ENCODE results near the gene UMODL1. TPM values are rescaled to one million over a fixed set of nuclear protein-coding genes. Genes with fewer than 3 reads are reported as not detected.

Gene UMODL1
- polyA plus RNA-seq, 3 donors: not detected

- Histone ChIP-seq H3K4me1 (ENCODE audit: control insufficient read depth in 1 of 2, insufficient read depth in 2 of 2, low read length in 2 of 2) (peaks cover 41 to 46% of the 10 kb centered on the region in 2 donors), H3K27me3 (ENCODE audit: control insufficient read depth in 2 of 2, insufficient read depth in 2 of 2, low read length in 2 of 2) (no peaks in the 10 kb centered on the region), H3K27ac (ENCODE audit: low read depth in 1 of 2, low read length in 2 of 2) (peak overlapping the region in 1 of 2 donors; percentile 91), H3K36me3 (replicated peaks in 1 of 2; ENCODE audit: control insufficient read depth in 1 of 2, insufficient read depth in 2 of 2, low read length in 2 of 2) (no peaks in the 10 kb centered on the region), H4K20me1 (ENCODE audit: insufficient read depth, low read length) (no peaks in the 10 kb centered on the region), H3K9me3 (replicated peaks in 1 of 2; ENCODE audit: control insufficient read depth in 1 of 2, insufficient read depth in 1 of 2, low read length in 2 of 2) (peaks cover 0 to 6% of the 10 kb centered on the region in 2 donors), H2AFZ (ENCODE audit: insufficient read depth, low read depth, low read length, poor library complexity, severe bottlenecking) (no peak overlapping the region), H3K4me3 (replicated peaks in 1 of 3; ENCODE audit: low read depth in 2 of 3, low read length in 3 of 3) (no peak overlapping the region), H3K79me2 (ENCODE audit: insufficient read depth, low read length) (no peaks in the 10 kb centered on the region), H3K4me2 (replicated peaks; ENCODE audit: extremely low read depth, low read length, poor library complexity, severe bottlenecking) (no peak overlapping the region), H3K9ac (ENCODE audit: insufficient read depth, low read length, poor library complexity, severe bottlenecking) (no peak overlapping the region)
- Mint-ChIP-seq H3K4me1 (peaks cover 52% of the 10 kb centered on the region), H3K36me3 (peaks cover 0 to 9% of the 10 kb centered on the region in 2 donors), H3K9me3 (peaks cover 0 to 4% (median 0%) of the 10 kb centered on the region in 7 donors), H3K4me3 (no peak overlapping the region), H3K27me3 (ENCODE audit: low read depth in 3 of 3) (peaks cover 0 to 3% (median 2%) of the 10 kb centered on the region in 3 donors), H3K27ac (peak overlapping the region in 3 of 7 donors; percentile 2 to 59 (median 48))
- WGBS (ENCODE audit: insufficient coverage): 73% methylated on average over 2 of the region's 2 CpGs
- intact Hi-C loops (cut with micrococcal nuclease): no loop called here
- no peak for DNase-seq
- TF ChIP-seq, protein P1, sequence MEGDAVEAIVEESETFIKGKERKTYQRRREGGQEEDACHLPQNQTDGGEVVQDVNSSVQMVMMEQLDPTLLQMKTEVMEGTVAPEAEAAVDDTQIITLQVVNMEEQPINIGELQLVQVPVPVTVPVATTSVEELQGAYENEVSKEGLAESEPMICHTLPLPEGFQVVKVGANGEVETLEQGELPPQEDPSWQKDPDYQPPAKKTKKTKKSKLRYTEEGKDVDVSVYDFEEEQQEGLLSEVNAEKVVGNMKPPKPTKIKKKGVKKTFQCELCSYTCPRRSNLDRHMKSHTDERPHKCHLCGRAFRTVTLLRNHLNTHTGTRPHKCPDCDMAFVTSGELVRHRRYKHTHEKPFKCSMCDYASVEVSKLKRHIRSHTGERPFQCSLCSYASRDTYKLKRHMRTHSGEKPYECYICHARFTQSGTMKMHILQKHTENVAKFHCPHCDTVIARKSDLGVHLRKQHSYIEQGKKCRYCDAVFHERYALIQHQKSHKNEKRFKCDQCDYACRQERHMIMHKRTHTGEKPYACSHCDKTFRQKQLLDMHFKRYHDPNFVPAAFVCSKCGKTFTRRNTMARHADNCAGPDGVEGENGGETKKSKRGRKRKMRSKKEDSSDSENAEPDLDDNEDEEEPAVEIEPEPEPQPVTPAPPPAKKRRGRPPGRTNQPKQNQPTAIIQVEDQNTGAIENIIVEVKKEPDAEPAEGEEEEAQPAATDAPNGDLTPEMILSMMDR (IDR thresholded peaks at IDR 0.05): no peak
Observed at GRCh38 chr21:42186591-42186990, 115.5 kb downstream of the UMODL1 start.

DNA sequence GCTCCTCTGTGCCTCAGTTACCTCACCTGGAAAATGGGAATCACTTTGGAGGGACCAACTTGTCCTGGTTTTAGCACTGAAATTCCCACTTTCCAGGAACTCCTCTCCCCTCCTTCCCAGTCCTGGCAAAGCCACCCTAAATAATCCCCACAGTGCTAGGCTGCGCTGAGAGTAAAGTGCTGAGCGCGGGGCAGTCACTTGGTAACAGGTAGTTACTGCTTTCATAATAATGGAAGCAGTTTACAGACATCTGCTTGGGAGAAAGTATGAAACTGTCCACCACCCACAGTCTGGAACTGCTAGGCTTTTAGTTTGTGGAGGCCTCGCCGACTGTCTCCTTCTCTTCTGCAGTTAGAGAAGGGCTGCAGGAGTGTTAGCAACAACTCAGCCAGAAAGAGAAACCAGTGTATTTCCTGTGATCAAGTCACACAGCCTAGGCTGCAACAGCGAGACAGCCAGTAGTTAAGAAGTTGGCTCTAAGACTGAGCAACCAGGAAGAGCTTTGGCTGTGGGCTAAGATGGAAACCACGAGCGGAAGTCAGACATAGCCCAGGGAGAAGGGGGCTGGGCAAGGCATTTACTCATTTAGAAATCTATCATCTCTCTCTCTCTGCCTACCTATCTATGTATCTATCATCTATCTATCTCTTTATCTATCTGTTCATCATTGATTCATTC, 117.0 kb downstream of the UMODL1 start:
- peak overlapping the region; percentile 55 for H3K4me2 ChIP-seq (replicated peaks; ENCODE audit: extremely low read depth, low read length, poor library complexity, severe bottlenecking)
- Mint-ChIP-seq H3K4me1 (peaks cover 68% of the 10 kb centered on the region), H3K27ac (peak overlapping the region; percentile 94 to 98 (median 98)), H3K4me3 (peak overlapping the region; percentile 18 to 73), H3K9me3 (peaks cover 0 to 3% (median 0%) of the 10 kb centered on the region in 7 donors), H3K27me3 (ENCODE audit: low read depth in 3 of 3) (peaks cover 2 to 3% (median 2%) of the 10 kb centered on the region in 3 donors), H3K36me3 (peaks cover 0 to 10% of the 10 kb centered on the region in 2 donors)
- H2AFZ ChIP-seq (ENCODE audit: insufficient read depth, low read depth, low read length, poor library complexity, severe bottlenecking): peak overlapping the region; percentile 69
- no peaks in the 10 kb centered on the region for H3K36me3 ChIP-seq (replicated peaks in 1 of 2; ENCODE audit: control insufficient read depth in 1 of 2, insufficient read depth in 2 of 2, low read length in 2 of 2)
- no peaks in the 10 kb centered on the region for H3K9me3 ChIP-seq (replicated peaks in 1 of 2; ENCODE audit: control insufficient read depth in 1 of 2, insufficient read depth in 1 of 2, low read length in 2 of 2)
- DNase-seq: peak; percentile 78 to 94 (median 86)
- H3K4me1 ChIP-seq (ENCODE audit: control insufficient read depth in 1 of 2, insufficient read depth in 2 of 2, low read length in 2 of 2): peaks cover 47 to 59% of the 10 kb centered on the region in 2 donors
- intact Hi-C loops (cut with micrococcal nuclease): no loop called here
- H4K20me1 ChIP-seq (ENCODE audit: insufficient read depth, low read length): no peaks in the 10 kb centered on the region
- TF ChIP-seq, protein P1 (IDR thresholded peaks at IDR 0.05): no peak
- peak overlapping the region; percentile 53 for H3K9ac ChIP-seq (ENCODE audit: insufficient read depth, low read length, poor library complexity, severe bottlenecking)
- H3K27me3 ChIP-seq (ENCODE audit: control insufficient read depth in 2 of 2, insufficient read depth in 2 of 2, low read length in 2 of 2): no peaks in the 10 kb centered on the region
- H3K4me3 ChIP-seq (replicated peaks in 1 of 3; ENCODE audit: low read depth in 2 of 3, low read length in 3 of 3): peak overlapping the region in 2 of 3 experiments; percentile 3 to 42
- WGBS (ENCODE audit: insufficient coverage): 0% methylated on average over 3 of the region's 8 CpGs
- no peaks in the 10 kb centered on the region for H3K79me2 ChIP-seq (ENCODE audit: insufficient read depth, low read length)
- H3K27ac ChIP-seq (ENCODE audit: low read depth in 1 of 2, low read length in 2 of 2): peak overlapping the region; percentile 86 to 91
